ENCODE data around the gene FAM120A. TPM values are rescaled to one million over a fixed set of nuclear protein-coding genes. Genes with fewer than 3 reads are reported as not detected.

The FAM120A gene
- total RNA-seq, 1 donor: 185 TPM

DNA sequence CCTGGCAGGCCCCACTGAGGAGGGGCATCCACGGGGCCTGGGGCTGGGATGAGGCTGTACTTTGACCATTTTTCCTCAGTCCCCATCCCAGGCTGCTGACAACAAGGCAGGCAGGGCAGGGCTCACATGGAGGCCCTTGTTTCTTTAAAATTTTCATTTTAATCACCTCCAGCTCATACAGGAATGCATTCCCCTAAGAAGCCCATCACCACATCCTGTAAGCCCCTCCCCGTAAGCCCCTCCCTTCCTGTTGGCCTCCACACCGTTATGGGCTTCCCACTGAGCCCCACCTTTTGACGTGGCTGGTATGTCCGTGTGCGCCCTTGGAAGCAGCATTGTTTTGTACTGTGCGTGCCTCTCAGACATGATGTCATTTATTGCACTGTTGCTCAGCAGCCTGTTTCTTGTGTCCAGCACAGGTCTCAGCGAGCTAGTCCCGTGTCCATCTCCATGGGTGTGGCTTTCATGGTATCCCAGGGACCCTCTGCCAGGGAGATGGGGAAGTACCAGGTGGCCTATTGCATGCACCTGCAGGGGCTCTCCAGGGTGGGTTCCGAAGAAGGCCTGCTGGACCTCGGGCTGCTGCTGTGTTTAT, 147.3 kb downstream of the FAM120A start:
- TF ChIP-seq, protein P1, sequence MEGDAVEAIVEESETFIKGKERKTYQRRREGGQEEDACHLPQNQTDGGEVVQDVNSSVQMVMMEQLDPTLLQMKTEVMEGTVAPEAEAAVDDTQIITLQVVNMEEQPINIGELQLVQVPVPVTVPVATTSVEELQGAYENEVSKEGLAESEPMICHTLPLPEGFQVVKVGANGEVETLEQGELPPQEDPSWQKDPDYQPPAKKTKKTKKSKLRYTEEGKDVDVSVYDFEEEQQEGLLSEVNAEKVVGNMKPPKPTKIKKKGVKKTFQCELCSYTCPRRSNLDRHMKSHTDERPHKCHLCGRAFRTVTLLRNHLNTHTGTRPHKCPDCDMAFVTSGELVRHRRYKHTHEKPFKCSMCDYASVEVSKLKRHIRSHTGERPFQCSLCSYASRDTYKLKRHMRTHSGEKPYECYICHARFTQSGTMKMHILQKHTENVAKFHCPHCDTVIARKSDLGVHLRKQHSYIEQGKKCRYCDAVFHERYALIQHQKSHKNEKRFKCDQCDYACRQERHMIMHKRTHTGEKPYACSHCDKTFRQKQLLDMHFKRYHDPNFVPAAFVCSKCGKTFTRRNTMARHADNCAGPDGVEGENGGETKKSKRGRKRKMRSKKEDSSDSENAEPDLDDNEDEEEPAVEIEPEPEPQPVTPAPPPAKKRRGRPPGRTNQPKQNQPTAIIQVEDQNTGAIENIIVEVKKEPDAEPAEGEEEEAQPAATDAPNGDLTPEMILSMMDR (IDR thresholded peaks at IDR 0.05; ENCODE audit: insufficient read depth, low read depth, low read length): no peak
- H3K4me3 ChIP-seq (ENCODE audit: low read depth, low read length): no peak overlapping the region
- peak; percentile 36 for DNase-seq (ENCODE audit: low read depth)

DNA sequence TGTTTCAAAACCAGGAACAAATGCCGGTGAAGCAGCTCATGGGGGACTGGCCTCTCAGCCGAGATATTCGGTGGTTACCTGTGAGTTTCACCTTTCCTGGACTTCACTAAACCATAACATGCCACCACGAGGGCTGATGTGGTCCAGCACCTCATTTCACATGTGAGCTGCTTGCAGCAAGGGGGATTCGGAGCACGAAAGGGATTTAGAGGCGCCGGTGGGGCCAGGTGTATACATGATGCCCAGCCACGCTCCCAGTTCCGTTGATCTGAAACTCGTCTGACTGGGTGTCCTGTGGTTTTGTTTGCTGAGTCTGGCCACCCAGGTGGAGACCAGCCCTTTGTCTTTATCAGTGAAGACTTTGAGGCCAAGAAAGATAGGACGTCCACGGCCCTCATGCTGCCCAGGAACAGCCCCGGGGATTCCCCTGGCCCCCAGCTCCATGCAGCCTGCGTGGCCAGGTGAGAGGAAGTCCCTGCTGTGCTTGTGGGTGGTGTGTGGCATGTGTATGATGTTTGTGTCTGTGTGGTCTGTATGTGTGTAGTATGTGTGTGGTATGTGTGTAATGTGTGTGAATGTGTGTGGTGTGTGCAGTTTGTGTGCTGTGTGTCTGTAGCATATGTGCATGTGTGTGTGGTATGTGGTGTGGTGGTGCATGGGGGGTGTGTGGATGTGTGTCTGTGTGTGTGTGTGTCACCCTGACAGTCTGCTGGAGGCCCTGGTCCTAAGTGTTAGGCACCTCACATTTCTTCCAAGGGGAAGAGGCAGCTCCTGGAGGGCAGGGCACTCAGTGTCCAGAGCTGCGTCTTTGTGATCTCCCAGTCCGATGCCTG, 148.3 kb downstream of the FAM120A start:
- DNase-seq (ENCODE audit: low read depth): no peak
- no peak overlapping the region for H3K4me3 ChIP-seq (ENCODE audit: low read depth, low read length)
- TF ChIP-seq, protein P1 (IDR thresholded peaks at IDR 0.05; ENCODE audit: insufficient read depth, low read depth, low read length): no peak

DNA sequence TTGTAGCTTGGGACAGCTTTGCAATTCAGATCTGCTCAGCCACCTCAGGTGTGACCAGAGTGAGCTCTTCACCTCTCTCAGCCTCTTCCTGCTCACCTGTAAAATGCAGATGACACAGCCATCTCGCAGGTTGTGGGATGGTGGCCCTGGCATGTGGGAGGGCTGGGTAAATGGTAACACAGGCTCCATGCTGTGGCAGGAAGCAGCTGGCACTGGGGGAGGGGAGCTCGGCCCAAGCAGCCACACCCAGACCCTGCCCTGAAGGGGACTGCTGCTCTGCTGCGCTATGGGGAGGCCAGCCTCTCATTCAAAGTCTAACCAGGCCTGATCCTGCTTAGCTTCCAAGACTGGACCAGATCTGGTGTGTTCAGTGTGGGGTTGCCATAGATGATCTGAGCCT, 149.0 kb downstream of the FAM120A start:
- TF ChIP-seq, protein P1 (IDR thresholded peaks at IDR 0.05; ENCODE audit: insufficient read depth, low read depth, low read length): no peak
- no peak overlapping the region for H3K4me3 ChIP-seq (ENCODE audit: low read depth, low read length)
- no peak for DNase-seq (ENCODE audit: low read depth)

DNA sequence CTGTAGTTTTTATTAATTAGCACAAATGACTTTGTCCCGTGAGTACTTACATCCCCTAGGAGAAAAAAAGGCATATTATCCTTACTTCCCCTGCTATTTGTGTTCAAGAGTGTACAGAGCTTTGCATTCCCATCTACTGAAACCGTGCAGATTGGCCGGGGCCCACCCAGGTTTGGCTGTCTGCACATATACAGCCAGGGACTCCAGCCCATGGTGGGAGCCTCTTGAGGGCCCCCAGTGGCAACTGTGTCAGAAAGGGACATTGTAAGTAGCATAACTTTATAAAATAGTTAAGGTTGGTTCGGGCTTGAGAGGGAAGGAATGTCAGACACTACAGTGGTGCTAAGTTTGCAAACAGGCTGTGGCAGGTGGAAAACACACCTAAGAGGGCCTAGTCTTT, 149.6 kb downstream of the FAM120A start:
- no peak overlapping the region for H3K4me3 ChIP-seq (ENCODE audit: low read depth, low read length)
- DNase-seq (ENCODE audit: low read depth): no peak
- TF ChIP-seq, protein P1 (IDR thresholded peaks at IDR 0.05; ENCODE audit: insufficient read depth, low read depth, low read length): no peak

DNA sequence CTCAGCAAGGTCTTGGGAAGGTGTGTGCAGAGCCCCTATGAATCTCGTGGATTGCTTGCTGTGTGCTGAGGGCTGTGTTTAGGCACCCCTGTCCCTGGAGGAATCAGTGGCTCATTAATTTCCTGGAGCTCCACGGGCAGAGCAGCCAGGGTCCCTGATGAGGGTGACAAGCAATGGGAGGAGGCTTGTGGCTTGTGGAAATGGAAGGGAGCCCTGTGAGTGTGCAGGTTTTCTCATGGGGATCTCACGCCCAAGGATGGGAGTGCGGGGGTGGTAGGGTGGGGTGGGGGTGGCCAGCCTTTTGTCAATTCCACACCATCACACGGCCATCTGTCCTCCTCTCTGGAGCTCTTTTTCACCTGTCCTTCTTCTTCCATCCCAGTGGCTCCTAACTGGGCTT, 150.2 kb downstream of the FAM120A start:
- H3K4me3 ChIP-seq (ENCODE audit: low read depth, low read length): no peak overlapping the region
- DNase-seq (ENCODE audit: low read depth): no peak
- TF ChIP-seq, protein P1 (IDR thresholded peaks at IDR 0.05; ENCODE audit: insufficient read depth, low read depth, low read length): no peak

DNA sequence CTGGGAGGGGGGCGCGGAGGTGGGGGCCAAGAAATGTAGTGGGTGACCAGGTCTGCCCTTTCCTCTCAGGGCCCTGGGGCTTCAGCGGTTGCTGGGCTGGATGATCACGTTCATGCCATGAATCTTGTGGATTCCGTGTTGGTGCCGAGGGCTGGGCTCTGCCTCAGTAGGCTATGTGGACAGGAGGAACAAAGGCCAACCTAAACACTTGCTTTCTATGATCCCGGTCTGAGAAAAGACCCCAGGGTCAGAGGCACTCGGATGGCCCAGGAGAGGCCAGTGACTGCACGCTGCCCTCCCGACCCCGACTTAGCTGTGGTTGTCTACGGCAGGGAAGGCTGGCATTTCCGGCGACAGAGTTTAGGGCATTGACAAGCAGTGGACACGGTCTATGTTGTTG, 151.5 kb downstream of the FAM120A start:
- TF ChIP-seq, protein P1 (IDR thresholded peaks at IDR 0.05; ENCODE audit: insufficient read depth, low read depth, low read length): no peak
- no peak for DNase-seq (ENCODE audit: low read depth)
- H3K4me3 ChIP-seq (ENCODE audit: low read depth, low read length): no peak overlapping the region

All from fibroblast of villous mesenchyme (primary cell).